Ishikawa (cell line): ENCODE data around the gene PHLDA1.

Source experiments
- CEBPB ChIP-seq: IDR thresholded peaks from 2 replicates; pipeline ENCODE4 v1.6.1; 2012
- CREB1 ChIP-seq: IDR thresholded peaks from 2 replicates; pipeline ENCODE4 v1.6.1; 2012; ENCODE audit warnings: low read depth
- EGR1 ChIP-seq: IDR thresholded peaks from 2 replicates; pipeline ENCODE4 v1.6.1; 2012
- EP300 ChIP-seq: IDR thresholded peaks from 2 replicates; pipeline ENCODE4 v1.6.1; 2012; ENCODE audit warnings: borderline replicate concordance
- FOXM1 ChIP-seq: IDR thresholded peaks from 2 replicates; pipeline ENCODE4 v1.6.1; 2012; ENCODE audit warnings: low read depth, borderline replicate concordance
- NFIC ChIP-seq: IDR thresholded peaks from 2 replicates; pipeline ENCODE4 v1.6.1; 2012
- RAD21 ChIP-seq: IDR thresholded peaks from 2 replicates; pipeline ENCODE4 v1.6.1; 2012; ENCODE audit warnings: low read depth
- TAF1 ChIP-seq: IDR thresholded peaks from 2 replicates; pipeline ENCODE4 v1.6.1; 2012; ENCODE audit warnings: low read depth, mild to moderate bottlenecking
- TCF12 ChIP-seq: IDR thresholded peaks from 2 replicates; pipeline ENCODE4 v1.6.1; 2012; ENCODE audit warnings: low read depth
- TEAD4 ChIP-seq: IDR thresholded peaks from 2 replicates; pipeline ENCODE4 v1.6.1; 2012
- YY1 ChIP-seq: IDR thresholded peaks from 2 replicates; pipeline ENCODE4 v1.6.1; 2012; ENCODE audit warnings: low read depth
- ZBTB7A ChIP-seq: IDR thresholded peaks from 2 replicates; pipeline ENCODE4 v1.6.1; 2012; ENCODE audit warnings: low read depth
- TF ChIP-seq, protein P1 (sequence below): IDR thresholded peaks from 2 replicates; pipeline ENCODE4 v1.6.1; 2012; ENCODE audit warnings: low read depth, mild to moderate bottlenecking
- TF ChIP-seq, protein P2 (sequence below): IDR thresholded peaks from 2 replicates; pipeline ENCODE4 v1.6.1; 2012
- TF ChIP-seq, protein P3 (sequence below): IDR thresholded peaks from 2 replicates; pipeline ENCODE4 v1.6.1; 2012

Gene PHLDA1

DNA sequence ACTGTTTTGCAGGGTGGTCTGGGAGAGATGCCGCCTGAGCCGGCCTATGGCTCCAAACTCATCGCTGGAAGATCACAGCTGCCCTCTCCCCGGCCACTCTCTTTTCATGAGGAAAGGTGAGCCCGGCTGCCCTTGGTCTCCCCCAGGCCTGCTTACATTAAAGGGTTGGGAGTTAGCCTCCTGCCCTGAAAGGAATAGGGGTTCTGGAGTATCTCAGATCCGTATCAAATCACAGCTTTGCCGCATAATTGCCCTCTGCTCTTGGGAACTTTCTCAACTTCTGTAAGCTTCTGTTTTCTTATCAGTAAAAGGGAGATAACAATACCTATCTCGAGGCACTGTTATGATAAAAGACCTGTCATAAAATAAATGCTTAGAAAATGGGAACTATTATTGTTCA is 17.6 kb downstream of the PHLDA1 start:
- TF ChIP-seq YY1 (no peak), EP300 (no peak), CEBPB (no peak)
- TF ChIP-seq, protein P1, sequence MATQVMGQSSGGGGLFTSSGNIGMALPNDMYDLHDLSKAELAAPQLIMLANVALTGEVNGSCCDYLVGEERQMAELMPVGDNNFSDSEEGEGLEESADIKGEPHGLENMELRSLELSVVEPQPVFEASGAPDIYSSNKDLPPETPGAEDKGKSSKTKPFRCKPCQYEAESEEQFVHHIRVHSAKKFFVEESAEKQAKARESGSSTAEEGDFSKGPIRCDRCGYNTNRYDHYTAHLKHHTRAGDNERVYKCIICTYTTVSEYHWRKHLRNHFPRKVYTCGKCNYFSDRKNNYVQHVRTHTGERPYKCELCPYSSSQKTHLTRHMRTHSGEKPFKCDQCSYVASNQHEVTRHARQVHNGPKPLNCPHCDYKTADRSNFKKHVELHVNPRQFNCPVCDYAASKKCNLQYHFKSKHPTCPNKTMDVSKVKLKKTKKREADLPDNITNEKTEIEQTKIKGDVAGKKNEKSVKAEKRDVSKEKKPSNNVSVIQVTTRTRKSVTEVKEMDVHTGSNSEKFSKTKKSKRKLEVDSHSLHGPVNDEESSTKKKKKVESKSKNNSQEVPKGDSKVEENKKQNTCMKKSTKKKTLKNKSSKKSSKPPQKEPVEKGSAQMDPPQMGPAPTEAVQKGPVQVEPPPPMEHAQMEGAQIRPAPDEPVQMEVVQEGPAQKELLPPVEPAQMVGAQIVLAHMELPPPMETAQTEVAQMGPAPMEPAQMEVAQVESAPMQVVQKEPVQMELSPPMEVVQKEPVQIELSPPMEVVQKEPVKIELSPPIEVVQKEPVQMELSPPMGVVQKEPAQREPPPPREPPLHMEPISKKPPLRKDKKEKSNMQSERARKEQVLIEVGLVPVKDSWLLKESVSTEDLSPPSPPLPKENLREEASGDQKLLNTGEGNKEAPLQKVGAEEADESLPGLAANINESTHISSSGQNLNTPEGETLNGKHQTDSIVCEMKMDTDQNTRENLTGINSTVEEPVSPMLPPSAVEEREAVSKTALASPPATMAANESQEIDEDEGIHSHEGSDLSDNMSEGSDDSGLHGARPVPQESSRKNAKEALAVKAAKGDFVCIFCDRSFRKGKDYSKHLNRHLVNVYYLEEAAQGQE, result no peak

DNA sequence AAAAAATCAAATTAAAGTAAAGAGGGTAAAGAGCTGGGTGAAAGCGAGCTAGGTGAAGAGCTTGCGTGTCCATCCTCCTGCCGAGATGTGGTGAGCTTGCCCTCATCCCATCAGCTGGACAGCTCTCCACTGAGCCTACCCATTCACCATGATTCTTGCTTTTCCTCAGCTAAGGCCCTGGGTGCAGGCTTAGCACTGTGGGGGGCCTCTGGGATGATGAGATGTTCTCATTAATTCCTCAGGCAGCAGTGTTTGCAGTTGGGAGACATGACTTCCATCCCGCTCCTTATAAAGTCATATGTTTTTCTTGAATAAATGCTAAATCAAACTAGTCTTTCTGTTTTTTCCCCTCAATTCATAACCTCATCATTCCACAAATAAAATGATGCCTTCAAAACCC is 18.0 kb downstream of the PHLDA1 start:
- TF ChIP-seq, protein P2, sequence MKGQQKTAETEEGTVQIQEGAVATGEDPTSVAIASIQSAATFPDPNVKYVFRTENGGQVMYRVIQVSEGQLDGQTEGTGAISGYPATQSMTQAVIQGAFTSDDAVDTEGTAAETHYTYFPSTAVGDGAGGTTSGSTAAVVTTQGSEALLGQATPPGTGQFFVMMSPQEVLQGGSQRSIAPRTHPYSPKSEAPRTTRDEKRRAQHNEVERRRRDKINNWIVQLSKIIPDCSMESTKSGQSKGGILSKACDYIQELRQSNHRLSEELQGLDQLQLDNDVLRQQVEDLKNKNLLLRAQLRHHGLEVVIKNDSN, result no peak
- TF ChIP-seq EGR1, result no peak
- TF ChIP-seq EP300, result no peak
- TF ChIP-seq ZBTB7A, result no peak
- no peak for TF ChIP-seq YY1

DNA sequence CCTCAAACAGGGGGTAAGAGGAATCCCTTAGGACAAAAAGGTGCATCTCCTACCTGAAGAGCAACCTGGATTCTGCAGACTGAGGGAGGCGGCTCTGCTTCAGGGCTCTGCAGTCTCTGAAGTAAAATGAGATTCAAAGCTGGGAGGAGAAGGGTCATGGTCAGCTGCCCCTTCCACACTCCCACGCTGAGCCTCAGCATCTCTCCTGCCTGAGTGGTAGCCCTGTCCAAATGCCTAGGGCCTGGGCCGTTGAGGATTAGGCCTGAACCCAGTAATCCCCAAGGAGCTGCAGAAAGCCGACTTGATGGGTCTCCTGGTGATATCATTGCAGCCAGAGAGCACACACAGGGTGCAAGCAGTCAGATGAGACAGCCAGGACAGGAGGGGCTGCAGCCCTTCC is 18.9 kb downstream of the PHLDA1 start:
- TF ChIP-seq EP300, result no peak
- TF ChIP-seq ZBTB7A, result no peak
- no peak for TF ChIP-seq RAD21
- TF ChIP-seq, protein P2, result no peak
- TF ChIP-seq YY1, result no peak
- no peak for TF ChIP-seq TEAD4
- TF ChIP-seq, protein P1, result no peak
- TF ChIP-seq, protein P3, sequence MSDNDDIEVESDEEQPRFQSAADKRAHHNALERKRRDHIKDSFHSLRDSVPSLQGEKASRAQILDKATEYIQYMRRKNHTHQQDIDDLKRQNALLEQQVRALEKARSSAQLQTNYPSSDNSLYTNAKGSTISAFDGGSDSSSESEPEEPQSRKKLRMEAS, result no peak
- no peak for TF ChIP-seq CEBPB
- no peak for TF ChIP-seq EGR1
- no peak for TF ChIP-seq TCF12
- TF ChIP-seq NFIC, result no peak
- no peak for TF ChIP-seq TAF1
- TF ChIP-seq FOXM1, result no peak
- no peak for TF ChIP-seq CREB1

DNA sequence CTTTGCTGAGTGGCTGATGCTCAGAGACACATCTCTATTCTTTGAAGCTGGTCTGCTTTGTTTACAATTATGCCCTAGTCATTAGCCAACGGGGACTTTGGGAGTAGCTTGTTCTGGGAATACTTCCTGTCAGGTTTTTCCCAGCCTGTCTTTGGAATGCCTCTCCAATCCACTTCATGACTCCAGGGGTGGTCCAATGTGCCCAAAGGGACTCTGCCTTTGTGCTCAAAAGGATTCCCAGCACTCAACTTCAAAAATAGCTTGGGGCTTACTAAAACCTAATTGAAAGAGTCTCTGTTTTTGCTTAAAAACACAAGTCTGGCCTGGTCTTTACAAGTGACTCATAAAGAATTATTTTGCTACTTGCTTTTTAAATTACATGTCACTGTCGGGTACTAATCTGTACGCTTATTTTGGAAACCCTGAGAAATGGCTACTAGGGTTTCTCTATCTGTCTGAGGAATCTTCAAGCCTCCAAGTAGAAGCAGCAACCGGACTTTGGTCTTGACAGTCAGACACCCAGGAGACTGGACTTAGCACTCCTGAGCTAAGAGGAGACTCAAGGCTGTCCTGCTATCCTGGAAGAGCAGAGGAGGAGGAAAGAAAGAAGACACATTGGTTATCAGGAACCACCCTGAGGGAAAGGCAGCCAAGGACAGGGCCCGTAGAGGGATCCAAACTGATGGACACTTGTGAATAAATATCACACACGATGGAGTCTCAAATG is 20.7 kb downstream of the PHLDA1 start:
- no peak for TF ChIP-seq ZBTB7A

DNA sequence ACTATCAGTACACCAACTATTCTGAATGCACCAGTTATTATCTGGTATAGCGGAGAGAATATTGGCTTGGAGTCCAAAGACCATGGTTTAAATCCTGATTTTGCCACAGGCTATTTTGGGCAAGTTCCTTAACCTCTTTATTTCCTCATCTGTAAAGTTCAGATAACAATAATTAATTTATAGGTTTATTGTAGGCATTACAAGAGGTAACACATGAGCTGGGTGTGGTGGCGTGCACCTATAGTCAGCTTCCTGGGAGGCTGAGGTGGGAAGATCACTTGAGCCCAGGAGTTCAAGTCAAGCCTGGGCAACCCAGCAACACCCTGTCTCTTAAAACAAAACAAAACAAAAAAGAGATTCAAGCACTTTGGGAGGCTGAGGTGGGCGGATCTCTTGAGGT is 23.1 kb downstream of the PHLDA1 start:
- TF ChIP-seq ZBTB7A, result no peak
- no peak for TF ChIP-seq EP300
- TF ChIP-seq TAF1, result no peak
- TF ChIP-seq TEAD4, result no peak
- TF ChIP-seq, protein P1, result no peak
- no peak for TF ChIP-seq YY1
- no peak for TF ChIP-seq CREB1
- no peak for TF ChIP-seq RAD21

DNA sequence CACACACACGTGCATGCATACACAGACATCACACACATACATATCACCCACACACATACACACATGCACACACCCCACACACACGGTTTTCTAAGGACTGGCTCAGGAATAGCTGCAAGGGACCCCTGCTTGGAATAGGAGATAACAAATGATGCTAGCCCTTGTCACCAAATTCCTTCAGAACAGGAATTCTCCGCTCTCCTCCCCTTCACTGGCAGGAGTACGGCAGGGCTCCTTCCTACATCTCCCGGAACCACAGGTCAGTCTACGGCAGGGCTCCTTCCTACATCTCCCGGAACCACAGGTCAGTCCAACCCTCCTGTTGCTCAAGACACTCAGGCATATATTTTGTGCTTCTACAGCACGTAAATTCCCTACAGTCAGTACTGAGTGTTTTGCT is 23.9 kb downstream of the PHLDA1 start:
- TF ChIP-seq TCF12 (no peak), NFIC (no peak), CREB1 (no peak), YY1 (no peak), RAD21 (no peak), TEAD4 (no peak), CEBPB (no peak), EP300 (no peak), ZBTB7A (no peak), TAF1 (no peak), FOXM1 (no peak), EGR1 (no peak)
- TF ChIP-seq, protein P3, result no peak
- TF ChIP-seq, protein P2, result no peak
- TF ChIP-seq, protein P1, result no peak
